Brain pericyte (primary cell): ENCODE results near the gene SLC16A10.
"Not testable (repeated sequence)": the region's sequence is repeated elsewhere in the genome, so short reads cannot be mapped to it uniquely, and the experiment has no call there.

Source experiments
- DNase-seq: peaks from one replicate; pipeline ENCODE4 v3.0.0-alpha.2; 2012; ENCODE audit warnings: low read depth, low spot score

Gene SLC16A10

GRCh38 chr6:111184827-111185532 lies 97.7 kb downstream of the SLC16A10 start:
- DNase-seq, result no peak

- DNase-seq, result no peak
Observed at GRCh38 chr6:111185954-111186353, 98.7 kb downstream of the SLC16A10 start.

GRCh38 chr6:111187874-111188273 lies 100.6 kb downstream of the SLC16A10 start:
- no peak for DNase-seq

DNA sequence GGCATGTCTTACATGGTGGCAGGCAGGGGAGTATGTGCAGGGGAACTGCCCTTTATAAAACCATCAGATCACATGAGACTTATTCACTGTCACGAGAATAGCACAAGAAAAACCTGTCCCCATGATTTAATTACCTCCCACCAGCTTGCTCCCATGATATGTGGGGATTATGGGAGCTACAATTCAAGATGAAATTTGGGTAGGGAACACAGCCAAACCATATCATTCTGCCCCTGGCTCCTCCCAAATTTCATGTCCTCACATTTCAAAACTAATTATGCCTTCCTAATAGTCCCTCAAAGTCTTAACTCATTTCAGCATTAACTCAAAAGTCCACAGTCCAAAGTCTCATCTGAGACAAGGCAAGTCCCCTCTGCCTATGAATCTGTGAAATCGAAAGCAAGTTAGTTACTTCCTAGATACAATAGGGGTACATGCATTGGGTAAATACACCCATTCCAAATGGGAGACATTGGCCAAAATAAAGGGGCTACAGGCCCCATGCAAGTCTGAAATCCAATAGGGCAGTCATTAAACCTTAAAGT lies 102.4 kb downstream of the SLC16A10 start:
- DNase-seq, result not testable (repeated sequence)

GRCh38 chr6:111190637-111191036 lies 103.3 kb downstream of the SLC16A10 start:
- no peak for DNase-seq

DNA sequence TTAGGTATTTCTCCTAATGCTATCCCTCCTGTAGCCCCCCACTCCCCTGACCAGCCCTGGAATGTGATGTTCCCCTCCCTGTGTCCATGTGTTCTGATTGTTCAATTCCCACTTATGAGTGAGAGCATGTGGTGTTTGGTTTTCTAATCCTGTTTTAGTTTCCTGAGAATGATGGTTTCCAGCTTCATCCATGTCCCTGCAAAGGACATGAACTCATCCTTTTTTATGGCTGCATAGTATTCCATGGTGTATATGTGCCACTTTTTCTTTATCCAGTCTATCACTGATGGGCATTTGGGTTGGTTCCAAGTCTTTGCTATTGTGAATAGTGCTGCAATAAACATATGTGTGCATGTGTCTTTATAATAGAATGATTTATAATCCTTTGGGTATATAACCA lies 103.8 kb downstream of the SLC16A10 start:
- DNase-seq, result not testable (repeated sequence)

DNA sequence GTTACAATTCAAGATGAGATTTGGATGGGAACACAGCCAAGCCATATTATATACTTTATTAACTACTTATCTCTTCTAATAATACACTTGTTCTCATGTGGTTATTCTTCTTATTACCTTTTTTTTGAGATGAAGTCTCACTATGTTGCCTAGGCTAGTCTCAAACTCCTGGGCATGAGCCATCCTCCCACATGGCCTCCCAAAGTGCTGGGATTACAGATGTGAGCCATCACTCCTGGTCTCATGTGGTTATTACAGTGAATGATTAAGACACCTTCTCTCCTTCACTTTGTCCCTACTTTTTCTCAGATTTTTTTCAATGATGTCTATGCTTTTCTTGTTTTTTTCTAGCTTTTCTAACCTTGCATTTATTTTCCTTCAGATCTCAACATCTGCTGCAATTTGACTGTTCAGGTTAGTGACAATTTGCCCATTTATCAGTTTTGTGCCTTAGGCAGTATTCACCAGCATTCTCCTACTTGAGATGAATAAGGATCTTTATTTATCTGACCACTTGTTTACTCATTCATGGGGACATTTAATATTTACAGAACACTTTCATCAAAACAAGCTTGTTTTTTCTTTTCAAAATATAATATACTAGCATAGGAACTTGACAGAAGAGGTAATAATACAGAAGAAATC lies 105.7 kb downstream of the SLC16A10 start:
- no peak for DNase-seq

DNA sequence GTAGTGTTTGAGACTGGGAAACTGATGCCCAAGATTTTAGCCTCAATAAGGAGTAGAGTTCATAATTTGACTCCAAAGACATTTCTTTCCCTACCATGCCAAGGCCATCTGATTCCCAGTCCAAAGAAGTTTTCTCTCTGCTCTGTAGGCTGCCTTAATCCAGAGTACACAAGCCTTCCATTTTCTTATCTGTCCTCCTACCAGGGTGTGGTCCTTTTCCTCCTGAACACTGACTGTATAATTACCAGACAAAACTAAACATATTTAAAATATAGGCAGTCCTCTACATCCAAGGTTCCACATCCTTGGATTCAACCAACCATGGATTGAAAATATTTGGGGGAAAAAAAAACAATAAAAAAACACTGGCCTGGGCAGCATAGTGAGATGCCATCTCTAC lies 108.4 kb downstream of the SLC16A10 start:
- no peak for DNase-seq

GRCh38 chr6:111198841-111199240 lies 111.5 kb downstream of the SLC16A10 start:
- no peak for DNase-seq

- DNase-seq, result no peak
Observed at GRCh38 chr6:111199935-111200334, 112.6 kb downstream of the SLC16A10 start.

- no peak for DNase-seq
Observed at GRCh38 chr6:111200350-111201243, 113.3 kb downstream of the SLC16A10 start.

- DNase-seq, result no peak
Observed at GRCh38 chr6:111201244-111201554, 113.9 kb downstream of the SLC16A10 start.

- DNase-seq, result no peak
Observed at GRCh38 chr6:111201764-111202163, 114.5 kb downstream of the SLC16A10 start.

GRCh38 chr6:111203539-111203938 lies 116.2 kb downstream of the SLC16A10 start:
- not testable (repeated sequence) for DNase-seq

- no peak for DNase-seq
Observed at GRCh38 chr6:111204305-111204704, 117.0 kb downstream of the SLC16A10 start.

DNA sequence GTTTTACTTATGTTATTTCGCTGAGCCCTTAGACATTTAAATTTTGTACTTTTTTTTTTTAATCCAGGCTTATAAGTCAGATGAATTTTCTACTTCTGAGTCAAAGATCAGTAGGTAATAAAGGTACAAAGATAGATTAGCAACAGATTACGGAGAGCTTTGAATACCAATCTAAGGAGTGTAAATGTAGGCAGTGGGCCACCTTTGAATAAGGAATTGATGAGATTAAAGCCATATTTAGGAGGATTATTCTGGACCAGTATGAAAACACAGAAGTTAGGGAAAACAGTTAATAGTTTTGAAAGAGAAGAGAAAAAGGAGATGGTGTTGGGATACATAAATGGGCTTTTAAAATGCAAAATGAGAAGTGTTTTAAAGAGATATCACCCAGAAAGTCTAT lies 117.6 kb downstream of the SLC16A10 start:
- no peak for DNase-seq

DNA sequence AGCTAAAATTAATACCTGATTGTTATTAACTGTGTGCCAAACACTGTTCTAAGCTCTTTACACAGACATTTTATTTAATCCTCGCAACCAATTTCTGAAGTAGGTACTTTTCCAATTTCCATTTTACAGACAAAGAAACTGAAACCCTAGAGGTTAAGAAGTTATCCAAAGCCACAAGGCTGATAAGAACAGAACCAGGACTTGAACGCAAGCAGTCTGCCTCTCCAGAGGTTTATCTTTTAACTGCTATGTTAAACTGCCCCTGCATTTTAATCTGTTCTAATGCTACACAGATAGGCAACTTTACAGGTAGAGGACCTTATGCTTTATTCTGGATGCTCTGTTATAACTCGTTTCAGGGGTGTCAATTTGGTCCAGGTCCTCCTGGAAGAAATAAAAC lies 118.2 kb downstream of the SLC16A10 start:
- no peak for DNase-seq

GRCh38 chr6:111207141-111207858 lies 120.0 kb downstream of the SLC16A10 start:
- no peak for DNase-seq

DNA sequence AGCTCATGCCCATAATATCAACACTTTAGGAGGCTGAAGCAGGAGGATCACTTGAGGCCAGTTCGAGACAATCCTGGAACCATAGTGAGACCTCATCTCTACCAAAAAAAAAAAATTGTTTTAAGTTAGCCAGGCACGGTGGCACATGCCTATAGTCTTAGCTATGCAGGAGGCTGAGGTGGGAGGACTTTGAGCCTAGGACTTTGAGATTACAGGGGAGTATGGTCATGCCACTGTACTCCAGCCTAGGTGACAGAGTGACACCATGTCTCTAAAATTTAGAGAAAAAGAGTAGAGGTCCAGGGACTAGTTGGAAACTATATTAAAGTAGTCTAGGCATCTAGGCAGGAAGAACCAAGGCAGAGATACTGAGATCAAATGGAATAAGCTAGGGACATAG lies 121.6 kb downstream of the SLC16A10 start:
- no peak for DNase-seq

DNA sequence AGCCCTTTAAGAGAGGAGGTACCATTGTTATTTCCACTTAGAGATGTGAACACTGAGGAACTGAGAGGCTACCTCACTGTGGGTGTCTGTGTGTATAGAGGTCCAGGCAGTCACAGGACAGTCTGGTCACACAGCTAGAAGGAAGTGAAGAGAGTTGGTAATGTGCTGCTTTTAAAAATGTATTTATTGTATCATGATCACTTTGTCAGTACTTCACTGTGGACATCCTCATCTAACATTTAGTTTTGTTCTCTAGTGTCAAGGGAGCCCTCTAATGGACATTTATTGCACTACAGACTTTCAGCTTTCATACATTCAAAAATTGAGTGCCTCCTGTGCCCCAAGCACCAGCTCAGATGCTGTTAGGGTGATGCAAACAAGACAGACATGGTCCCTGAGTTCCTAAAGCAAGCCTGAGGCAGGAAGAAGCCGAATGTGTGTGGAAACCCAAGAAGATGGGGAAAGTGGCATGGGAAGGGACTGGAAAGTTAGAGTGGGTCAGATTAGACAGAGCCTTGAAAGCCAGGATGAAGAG lies 123.0 kb downstream of the SLC16A10 start:
- peak; percentile 7 for DNase-seq

DNA sequence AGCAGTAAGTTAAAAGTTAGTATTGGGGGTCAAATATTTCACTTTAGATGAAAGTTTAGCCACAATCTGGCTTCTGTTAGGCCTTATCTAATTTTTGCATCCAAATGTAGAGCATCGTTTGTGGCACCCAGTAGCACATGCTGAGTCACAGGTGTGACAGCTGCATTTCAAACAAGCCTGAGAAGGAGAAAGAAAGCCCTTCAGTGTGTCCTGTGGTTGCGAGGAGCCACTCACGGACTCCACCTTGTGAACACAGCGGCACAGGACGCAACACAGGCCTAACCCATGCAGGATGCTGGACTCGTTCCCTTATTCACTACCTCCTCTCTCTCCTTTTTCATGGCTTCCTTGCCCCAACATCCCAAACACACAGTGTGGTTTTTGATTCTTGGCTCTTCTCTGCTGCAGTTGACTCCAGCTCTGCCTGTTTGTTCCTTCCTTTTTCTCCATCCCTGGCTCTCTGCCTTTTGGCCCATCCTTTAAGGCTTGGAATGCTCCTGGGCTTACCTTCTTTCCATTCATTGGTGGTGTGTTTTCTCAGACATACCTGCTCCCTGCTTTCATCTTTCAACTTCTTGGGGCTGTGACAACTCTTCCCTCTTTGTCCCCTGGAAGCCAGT lies 124.2 kb downstream of the SLC16A10 start:
- DNase-seq, result no peak
